ENCODE results near the gene DSC1. TPM values are rescaled to one million over a fixed set of nuclear protein-coding genes. Genes with fewer than 3 reads are reported as not detected.

DSC1 gene
- total RNA-seq, 1 donor from 2014 or later = not detected

GRCh38 chr18:31176531-31176930 lies 13.9 kb upstream of the DSC1 start:
- peaks cover 2% of the 10 kb centered on the region for H3K9me3 Mint-ChIP-seq (ENCODE audit: unreplicated experiment)
- no peak overlapping the region for H3K4me3 Mint-ChIP-seq (ENCODE audit: unreplicated experiment)
- no peak overlapping the region for H3K27ac Mint-ChIP-seq (ENCODE audit: unreplicated experiment)
- DNase-seq = no peak
- no peaks in the 10 kb centered on the region for H3K27me3 Mint-ChIP-seq (ENCODE audit: unreplicated experiment)
- TF ChIP-seq, protein P1, sequence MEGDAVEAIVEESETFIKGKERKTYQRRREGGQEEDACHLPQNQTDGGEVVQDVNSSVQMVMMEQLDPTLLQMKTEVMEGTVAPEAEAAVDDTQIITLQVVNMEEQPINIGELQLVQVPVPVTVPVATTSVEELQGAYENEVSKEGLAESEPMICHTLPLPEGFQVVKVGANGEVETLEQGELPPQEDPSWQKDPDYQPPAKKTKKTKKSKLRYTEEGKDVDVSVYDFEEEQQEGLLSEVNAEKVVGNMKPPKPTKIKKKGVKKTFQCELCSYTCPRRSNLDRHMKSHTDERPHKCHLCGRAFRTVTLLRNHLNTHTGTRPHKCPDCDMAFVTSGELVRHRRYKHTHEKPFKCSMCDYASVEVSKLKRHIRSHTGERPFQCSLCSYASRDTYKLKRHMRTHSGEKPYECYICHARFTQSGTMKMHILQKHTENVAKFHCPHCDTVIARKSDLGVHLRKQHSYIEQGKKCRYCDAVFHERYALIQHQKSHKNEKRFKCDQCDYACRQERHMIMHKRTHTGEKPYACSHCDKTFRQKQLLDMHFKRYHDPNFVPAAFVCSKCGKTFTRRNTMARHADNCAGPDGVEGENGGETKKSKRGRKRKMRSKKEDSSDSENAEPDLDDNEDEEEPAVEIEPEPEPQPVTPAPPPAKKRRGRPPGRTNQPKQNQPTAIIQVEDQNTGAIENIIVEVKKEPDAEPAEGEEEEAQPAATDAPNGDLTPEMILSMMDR (IDR thresholded peaks at IDR 0.05; ENCODE audit: partially characterized antibody, unreplicated experiment) = no peak
- no peaks in the 10 kb centered on the region for H3K4me1 Mint-ChIP-seq (ENCODE audit: low read depth, unreplicated experiment)
- no peaks in the 10 kb centered on the region for H3K36me3 Mint-ChIP-seq (ENCODE audit: unreplicated experiment)

DNA sequence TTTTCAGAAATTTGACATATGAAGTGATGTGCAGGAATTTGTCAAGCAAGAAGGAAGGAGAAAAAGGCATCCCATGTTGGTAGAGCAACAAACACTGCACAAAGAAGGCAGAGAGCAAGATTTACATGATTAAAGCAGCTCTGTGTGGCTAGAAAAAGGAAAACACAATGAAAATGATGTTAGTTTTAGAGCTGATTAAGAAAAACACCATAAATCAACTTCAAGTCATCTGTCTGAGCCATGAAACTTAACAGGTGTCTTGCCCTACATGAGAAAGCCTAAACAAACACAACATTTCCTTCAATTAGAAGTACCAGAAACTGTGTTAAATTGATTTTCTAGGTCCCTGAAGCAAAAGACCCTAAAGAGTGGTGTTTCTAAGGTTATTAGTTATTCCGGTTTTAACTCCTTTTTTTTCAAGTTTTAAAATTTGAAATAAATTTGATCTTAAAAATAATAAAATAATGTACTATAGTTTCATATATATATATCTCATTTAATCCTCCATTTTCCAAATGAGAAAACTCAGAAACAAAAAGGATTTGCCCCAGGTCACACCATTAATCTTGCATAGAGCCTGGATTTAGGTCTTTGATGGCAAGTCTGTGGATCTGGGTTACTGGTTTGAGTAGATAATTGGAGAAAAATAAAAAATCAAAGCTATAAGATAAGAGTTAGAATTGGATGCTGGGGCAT lies 8.6 kb upstream of the DSC1 start:
- Mint-ChIP-seq H3K9me3 (ENCODE audit: unreplicated experiment) (no peaks in the 10 kb centered on the region), H3K27ac (ENCODE audit: unreplicated experiment) (no peak overlapping the region), H3K27me3 (ENCODE audit: unreplicated experiment) (no peaks in the 10 kb centered on the region), H3K4me1 (ENCODE audit: low read depth, unreplicated experiment) (no peaks in the 10 kb centered on the region), H3K4me3 (ENCODE audit: unreplicated experiment) (no peak overlapping the region), H3K36me3 (ENCODE audit: unreplicated experiment) (no peaks in the 10 kb centered on the region)
- TF ChIP-seq, protein P1 (IDR thresholded peaks at IDR 0.05; ENCODE audit: partially characterized antibody, unreplicated experiment) = no peak
- no peak for DNase-seq

GRCh38 chr18:31170335-31170734 lies 7.7 kb upstream of the DSC1 start:
- no peaks in the 10 kb centered on the region for H3K36me3 Mint-ChIP-seq (ENCODE audit: unreplicated experiment)
- H3K4me1 Mint-ChIP-seq (ENCODE audit: low read depth, unreplicated experiment) = no peaks in the 10 kb centered on the region
- DNase-seq = no peak
- no peaks in the 10 kb centered on the region for H3K9me3 Mint-ChIP-seq (ENCODE audit: unreplicated experiment)
- TF ChIP-seq, protein P1 (IDR thresholded peaks at IDR 0.05; ENCODE audit: partially characterized antibody, unreplicated experiment) = no peak
- no peaks in the 10 kb centered on the region for H3K27me3 Mint-ChIP-seq (ENCODE audit: unreplicated experiment)
- H3K27ac Mint-ChIP-seq (ENCODE audit: unreplicated experiment) = no peak overlapping the region
- no peak overlapping the region for H3K4me3 Mint-ChIP-seq (ENCODE audit: unreplicated experiment)

DNA sequence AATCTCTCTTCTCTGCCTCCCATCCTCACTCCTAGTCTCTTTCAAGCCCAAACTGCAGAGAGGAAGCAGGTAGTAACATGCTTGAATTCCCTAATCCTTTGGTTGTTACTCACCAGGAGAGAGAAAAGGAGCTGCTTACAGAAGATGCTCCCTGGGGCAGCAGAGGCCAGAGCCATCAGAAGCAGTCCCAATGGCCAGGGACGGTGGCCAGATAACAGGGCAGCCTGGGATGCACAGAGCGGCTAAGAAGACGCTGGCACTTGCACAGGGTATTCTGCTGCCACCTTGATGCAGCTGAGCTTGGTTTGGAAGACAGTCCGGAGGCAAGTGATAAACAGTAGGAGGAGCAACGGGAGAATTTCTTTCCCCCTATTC lies 250 bp downstream of the DSC1 start:
- H3K36me3 Mint-ChIP-seq (ENCODE audit: unreplicated experiment) = no peaks in the 10 kb centered on the region
- H3K4me3 Mint-ChIP-seq (ENCODE audit: unreplicated experiment) = no peak overlapping the region
- no peak overlapping the region for H3K27ac Mint-ChIP-seq (ENCODE audit: unreplicated experiment)
- H3K9me3 Mint-ChIP-seq (ENCODE audit: unreplicated experiment) = no peaks in the 10 kb centered on the region
- no peaks in the 10 kb centered on the region for H3K4me1 Mint-ChIP-seq (ENCODE audit: low read depth, unreplicated experiment)
- H3K27me3 Mint-ChIP-seq (ENCODE audit: unreplicated experiment) = no peaks in the 10 kb centered on the region
- TF ChIP-seq, protein P1 (IDR thresholded peaks at IDR 0.05; ENCODE audit: partially characterized antibody, unreplicated experiment) = no peak
- no peak for DNase-seq

GRCh38 chr18:31161757-31162418 lies 768 bp downstream of the DSC1 start:
- H3K36me3 Mint-ChIP-seq (ENCODE audit: unreplicated experiment) = no peaks in the 10 kb centered on the region
- H3K27ac Mint-ChIP-seq (ENCODE audit: unreplicated experiment) = no peak overlapping the region
- H3K4me3 Mint-ChIP-seq (ENCODE audit: unreplicated experiment) = no peak overlapping the region
- H3K9me3 Mint-ChIP-seq (ENCODE audit: unreplicated experiment) = no peaks in the 10 kb centered on the region
- no peak for DNase-seq
- TF ChIP-seq, protein P1 (IDR thresholded peaks at IDR 0.05; ENCODE audit: partially characterized antibody, unreplicated experiment) = no peak
- H3K27me3 Mint-ChIP-seq (ENCODE audit: unreplicated experiment) = no peaks in the 10 kb centered on the region
- H3K4me1 Mint-ChIP-seq (ENCODE audit: low read depth, unreplicated experiment) = no peaks in the 10 kb centered on the region
